IPS-18a (cell line): ENCODE measurements around the gene LYPD3.
A peak's percentile ranks its signal among the peaks of the same experiment; 100 is the strongest.

Experiments
- H3K27ac ChIP-seq: one replicate; pipeline ENCODE4 v1.5.1; 2013; ENCODE audit warnings: low read length
- H3K27me3 ChIP-seq: one replicate; pipeline ENCODE4 v1.6.1; 2013; ENCODE audit warnings: mild to moderate bottlenecking, low read length; ENCODE audit not compliant: control insufficient read depth, insufficient read depth
- H3K36me3 ChIP-seq: one replicate; pipeline ENCODE4 v1.6.1; 2013; ENCODE audit warnings: low read depth, low read length; ENCODE audit not compliant: control insufficient read depth
- H3K4me1 ChIP-seq: one replicate; pipeline ENCODE4 v1.6.1; 2013; ENCODE audit warnings: low read depth, low read length; ENCODE audit not compliant: control insufficient read depth
- H3K4me3 ChIP-seq: one replicate; pipeline ENCODE4 v1.5.1; 2013; ENCODE audit warnings: low read length
- H3K9ac ChIP-seq: one replicate; pipeline ENCODE4 v1.6.1; 2013; ENCODE audit warnings: mild to moderate bottlenecking, low read length, moderate library complexity
- H3K9me3 ChIP-seq: one replicate; pipeline ENCODE4 v1.6.1; 2013; ENCODE audit warnings: low read depth, low read length; ENCODE audit not compliant: control insufficient read depth

LYPD3 gene

DNA sequence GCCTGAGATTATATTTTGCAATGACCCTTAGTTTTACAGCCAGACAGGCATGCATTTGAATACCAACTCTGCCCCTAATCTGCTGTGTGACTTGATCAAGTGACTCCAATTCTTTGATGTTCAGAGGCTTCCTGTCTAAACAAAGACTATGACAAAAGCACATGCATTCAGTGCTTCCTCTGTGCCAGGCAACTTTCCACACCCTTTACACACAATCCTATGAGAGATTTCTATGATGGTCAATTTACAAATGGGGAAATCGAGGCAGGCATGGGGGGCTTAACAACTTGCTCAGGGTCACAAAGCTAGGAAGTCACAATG lies 3.7 kb upstream of the LYPD3 start:
- no peak overlapping the region for H3K9ac ChIP-seq
- H3K9me3 ChIP-seq = no peaks in the 10 kb centered on the region
- peaks cover 21% of the 10 kb centered on the region for H3K27me3 ChIP-seq
- peaks cover 4% of the 10 kb centered on the region for H3K4me1 ChIP-seq
- no peak overlapping the region for H3K4me3 ChIP-seq
- H3K27ac ChIP-seq = no peak overlapping the region
- no peaks in the 10 kb centered on the region for H3K36me3 ChIP-seq

DNA sequence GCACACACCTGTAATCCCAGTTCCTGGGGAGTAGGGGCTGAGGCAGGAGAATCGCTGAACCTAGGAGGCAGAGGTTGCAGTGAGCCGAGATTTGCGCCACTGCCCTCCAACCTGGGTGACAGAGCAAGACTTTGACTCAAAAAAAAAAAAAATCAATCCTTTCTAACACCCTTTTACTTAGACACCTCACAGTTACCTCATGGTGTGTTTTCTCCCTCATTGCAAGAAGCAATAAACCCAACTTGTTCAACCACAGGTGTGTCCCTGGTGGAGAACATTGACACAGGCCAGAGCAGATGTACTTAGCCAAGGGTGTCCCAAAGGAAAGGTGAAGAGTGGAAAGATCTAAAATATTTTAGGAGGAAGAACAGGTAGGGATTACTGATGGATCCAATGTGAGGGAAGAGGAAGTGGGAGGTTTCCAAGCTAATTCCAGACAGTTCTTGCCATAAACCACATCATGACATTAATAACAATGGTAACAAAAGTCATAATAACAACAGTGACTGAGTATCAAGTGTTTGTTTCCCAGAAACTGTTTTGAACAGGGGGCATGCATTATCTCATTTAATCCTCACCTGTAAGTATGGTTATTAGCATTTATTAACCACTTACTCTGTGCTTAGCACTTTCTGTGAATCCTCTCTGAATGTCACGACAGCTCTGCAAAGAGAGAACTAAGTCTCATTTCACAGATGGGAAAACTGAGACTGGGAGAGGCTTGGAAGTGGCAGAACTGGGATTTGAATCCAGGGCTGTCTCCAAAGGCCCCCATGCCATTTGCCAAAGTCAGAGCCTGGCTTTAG lies 3.1 kb upstream of the LYPD3 start:
- Histone ChIP-seq H3K36me3 (no peaks in the 10 kb centered on the region), H3K27ac (no peak overlapping the region), H3K27me3 (peaks cover 21% of the 10 kb centered on the region), H3K4me1 (peaks cover 4% of the 10 kb centered on the region), H3K9ac (no peak overlapping the region), H3K4me3 (no peak overlapping the region), H3K9me3 (no peaks in the 10 kb centered on the region)

DNA sequence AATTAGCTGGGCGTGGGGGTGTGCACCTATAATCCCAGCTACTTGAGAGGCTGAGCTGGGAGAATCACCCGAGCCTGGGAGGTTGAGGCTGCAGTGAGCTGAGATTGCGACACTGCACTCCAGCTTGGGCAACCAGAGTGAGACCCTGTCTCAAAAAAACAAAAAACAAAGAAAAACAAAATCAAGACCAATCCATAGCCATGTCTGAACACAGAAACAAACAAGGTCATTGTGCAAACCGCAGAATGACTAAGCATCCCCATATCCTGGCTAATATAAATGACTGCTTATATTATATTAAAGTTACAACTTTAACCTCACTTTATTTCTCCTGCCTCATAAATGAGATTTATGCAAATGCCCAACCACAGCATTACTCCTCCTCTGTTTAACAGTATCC lies 2.3 kb upstream of the LYPD3 start:
- no peaks in the 10 kb centered on the region for H3K36me3 ChIP-seq
- no peak overlapping the region for H3K27ac ChIP-seq
- no peak overlapping the region for H3K9ac ChIP-seq
- peaks cover 4% of the 10 kb centered on the region for H3K4me1 ChIP-seq
- no peaks in the 10 kb centered on the region for H3K9me3 ChIP-seq
- no peak overlapping the region for H3K4me3 ChIP-seq
- peaks cover 22% of the 10 kb centered on the region for H3K27me3 ChIP-seq

DNA sequence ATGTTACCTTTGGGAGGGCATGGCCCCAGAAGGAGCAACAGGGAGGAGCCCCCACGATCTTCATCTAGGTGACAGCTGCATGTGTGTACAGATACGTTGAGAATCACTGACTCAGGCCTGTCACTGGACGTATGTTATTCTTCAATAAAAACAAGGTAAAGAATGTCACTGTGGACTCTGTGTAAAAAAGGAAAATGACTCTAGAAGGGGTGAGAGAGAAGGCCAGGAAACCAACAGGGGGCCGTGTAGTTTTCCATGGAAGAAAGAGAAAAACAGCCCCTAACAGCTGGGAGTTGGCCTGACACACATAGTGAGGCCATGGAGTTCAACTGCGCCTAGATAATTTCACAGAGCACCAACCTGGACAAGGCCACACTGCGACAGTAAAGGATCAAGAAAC lies 1.9 kb upstream of the LYPD3 start:
- no peak overlapping the region for H3K27ac ChIP-seq

DNA sequence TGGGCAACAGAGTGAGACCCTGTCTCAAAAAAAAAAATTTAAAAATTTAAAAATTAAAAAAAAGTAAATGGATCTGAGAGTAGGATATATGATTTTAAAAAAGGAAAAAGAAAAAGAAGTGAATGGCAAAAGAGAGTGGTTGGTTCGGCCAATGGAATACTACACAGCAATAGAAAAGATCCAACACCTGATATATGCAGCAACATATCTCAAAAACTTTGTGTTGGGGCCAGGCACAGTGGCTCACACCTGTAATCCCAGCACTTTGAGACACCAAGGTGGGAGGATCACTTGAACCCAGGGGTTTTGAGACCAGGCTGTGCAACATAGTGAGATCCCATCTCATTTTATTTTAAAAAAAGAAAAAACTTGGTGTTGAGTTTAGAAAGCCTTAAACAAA lies 1.4 kb upstream of the LYPD3 start:
- Histone ChIP-seq H3K36me3 (no peaks in the 10 kb centered on the region), H3K4me1 (peaks cover 4% of the 10 kb centered on the region), H3K9me3 (no peaks in the 10 kb centered on the region), H3K9ac (no peak overlapping the region), H3K27me3 (peaks cover 31% of the 10 kb centered on the region), H3K27ac (no peak overlapping the region), H3K4me3 (no peak overlapping the region)

More for the DNA sequence above, 1.9 kb upstream of the LYPD3 start:
- H3K4me3 ChIP-seq = no peak overlapping the region
- H3K27me3 ChIP-seq = peaks cover 27% of the 10 kb centered on the region
- H3K4me1 ChIP-seq = peaks cover 4% of the 10 kb centered on the region
- no peak overlapping the region for H3K9ac ChIP-seq
- no peaks in the 10 kb centered on the region for H3K9me3 ChIP-seq
- no peaks in the 10 kb centered on the region for H3K36me3 ChIP-seq

DNA sequence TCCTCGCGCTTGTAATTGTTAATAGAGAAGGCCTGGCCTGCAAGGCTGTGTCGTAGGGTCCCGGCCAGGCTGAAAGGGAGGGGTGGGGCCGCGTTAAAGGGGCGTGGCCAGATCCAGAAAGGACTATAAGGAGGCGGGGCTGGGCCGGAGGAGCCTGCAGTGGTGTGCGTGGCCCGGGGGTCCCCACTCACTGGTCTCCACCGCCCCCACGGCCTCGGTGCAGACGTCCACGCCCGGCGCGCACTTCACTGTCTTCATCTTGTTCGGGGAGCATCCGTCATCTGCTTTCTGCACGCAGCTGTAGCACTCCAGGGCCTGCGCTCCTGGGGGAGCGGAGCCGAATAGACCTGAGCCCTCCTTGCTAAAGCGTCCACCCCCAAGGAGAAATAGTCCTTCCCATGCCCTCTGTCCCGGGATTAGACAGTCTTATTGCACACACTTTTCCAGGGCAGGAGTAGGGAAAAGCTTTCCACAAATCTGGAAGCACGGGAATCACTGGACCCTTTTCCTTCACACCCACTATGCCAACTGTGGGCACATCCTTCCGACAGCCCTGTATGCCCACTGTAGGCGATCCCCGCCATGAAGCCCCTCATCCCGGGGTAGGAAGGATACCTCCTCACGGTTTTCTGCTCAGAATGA lies 1.2 kb downstream of the LYPD3 start:
- peaks cover 4% of the 10 kb centered on the region for H3K4me1 ChIP-seq

DNA sequence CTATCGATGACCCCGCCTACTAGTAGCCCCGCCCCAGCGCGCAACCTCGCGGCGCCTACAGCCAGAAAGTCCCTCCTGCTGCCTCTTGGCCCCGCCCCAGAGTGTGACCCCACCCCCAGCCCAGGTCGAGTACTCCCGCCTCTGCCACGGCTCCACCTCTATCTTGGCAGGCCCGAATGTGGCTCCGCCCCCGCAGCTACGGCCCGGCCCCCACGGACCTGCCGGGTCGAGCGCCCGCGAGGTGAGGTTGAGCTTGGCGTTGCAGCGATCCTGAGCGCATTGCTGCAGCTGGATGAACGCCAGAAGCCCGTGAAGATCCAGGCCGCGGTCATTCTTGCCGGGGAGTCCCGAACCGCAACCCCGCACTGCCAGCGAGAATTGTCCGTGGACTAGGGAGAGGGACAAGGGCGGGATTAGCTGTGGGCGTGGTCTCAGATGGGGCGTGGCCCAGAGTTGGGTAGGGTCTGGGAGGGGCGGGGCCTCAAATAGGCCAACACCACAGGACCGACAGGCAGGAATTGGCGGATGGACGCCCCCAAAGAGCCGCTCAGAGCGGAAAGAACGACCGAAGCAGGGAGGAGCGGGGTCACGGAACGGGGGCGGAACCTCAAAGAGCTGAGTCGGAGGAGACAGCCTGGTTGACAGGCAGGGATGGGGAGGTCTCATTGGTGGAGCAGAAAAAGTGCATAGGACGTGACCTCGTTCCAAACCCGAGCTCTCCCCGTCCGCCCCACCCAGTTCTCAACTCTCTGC lies 1.9 kb downstream of the LYPD3 start:
- Histone ChIP-seq H3K36me3 (no peaks in the 10 kb centered on the region), H3K27me3 (peaks cover 35% of the 10 kb centered on the region), H3K4me3 (peak overlapping the region; percentile 83), H3K4me1 (peaks cover 4% of the 10 kb centered on the region), H3K27ac (no peak overlapping the region), H3K9ac (peak overlapping the region; percentile 23), H3K9me3 (no peaks in the 10 kb centered on the region)

More for the DNA sequence above, 1.2 kb downstream of the LYPD3 start:
- Histone ChIP-seq H3K27ac (no peak overlapping the region), H3K36me3 (no peaks in the 10 kb centered on the region), H3K4me3 (peak overlapping the region; percentile 83), H3K9ac (peak overlapping the region; percentile 23), H3K9me3 (no peaks in the 10 kb centered on the region), H3K27me3 (peaks cover 35% of the 10 kb centered on the region)

DNA sequence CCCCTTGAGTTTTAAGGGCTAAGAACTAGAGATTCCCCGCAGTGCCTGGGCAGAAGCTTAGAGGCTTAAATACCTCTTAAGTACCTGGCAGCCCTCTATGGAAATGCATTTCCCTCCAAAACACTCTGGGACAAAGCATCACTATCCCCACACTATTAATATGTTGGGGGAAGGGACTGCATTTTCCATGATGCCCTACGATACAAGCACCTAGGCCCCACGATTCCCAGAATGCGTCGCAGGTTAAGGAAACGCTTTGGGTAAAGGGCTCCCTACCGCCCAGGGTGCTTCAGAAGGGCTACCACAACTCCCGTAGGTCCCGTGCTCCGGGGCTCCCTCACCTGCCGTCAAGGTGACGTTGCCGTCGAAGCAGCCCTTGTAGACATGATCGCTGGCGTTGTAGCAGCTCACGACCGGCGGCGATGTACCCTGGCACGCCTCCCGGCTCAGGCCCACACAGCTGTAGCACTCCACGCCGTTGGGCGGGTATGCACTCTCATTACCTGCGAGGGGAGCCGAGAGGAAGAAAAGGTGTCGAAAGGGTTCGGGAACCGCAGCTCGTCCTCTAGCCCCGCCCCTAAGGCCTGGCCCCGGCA lies 2.5 kb downstream of the LYPD3 start:
- Histone ChIP-seq H3K9me3 (no peaks in the 10 kb centered on the region), H3K4me1 (peaks cover 4% of the 10 kb centered on the region), H3K36me3 (no peaks in the 10 kb centered on the region), H3K27ac (no peak overlapping the region), H3K9ac (peak overlapping the region; percentile 8), H3K4me3 (peak overlapping the region; percentile 83), H3K27me3 (peaks cover 35% of the 10 kb centered on the region)

DNA sequence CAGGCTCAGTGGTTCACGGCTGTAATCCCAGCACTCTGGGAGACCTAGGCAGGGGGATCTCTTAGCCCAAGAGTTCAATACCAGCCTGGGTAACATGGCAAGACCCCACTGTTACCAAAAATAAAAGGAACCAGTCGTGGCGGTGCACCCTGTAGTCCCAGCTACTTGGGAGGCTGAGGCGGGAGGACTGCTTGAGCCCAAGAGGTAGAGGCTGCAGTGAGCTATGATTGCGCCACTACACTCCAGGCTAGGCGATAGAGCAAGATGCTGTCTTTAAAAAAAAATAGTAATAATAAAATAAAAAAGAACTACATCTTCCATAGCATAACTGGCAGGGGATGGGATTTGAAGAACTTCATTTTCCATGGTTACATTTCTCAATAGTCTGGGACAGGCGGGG lies 3.0 kb downstream of the LYPD3 start:
- Histone ChIP-seq H3K4me3 (peak overlapping the region; percentile 83), H3K27ac (no peak overlapping the region), H3K4me1 (peaks cover 4% of the 10 kb centered on the region), H3K27me3 (peaks cover 35% of the 10 kb centered on the region), H3K36me3 (no peaks in the 10 kb centered on the region), H3K9me3 (no peaks in the 10 kb centered on the region), H3K9ac (no peak overlapping the region)

DNA sequence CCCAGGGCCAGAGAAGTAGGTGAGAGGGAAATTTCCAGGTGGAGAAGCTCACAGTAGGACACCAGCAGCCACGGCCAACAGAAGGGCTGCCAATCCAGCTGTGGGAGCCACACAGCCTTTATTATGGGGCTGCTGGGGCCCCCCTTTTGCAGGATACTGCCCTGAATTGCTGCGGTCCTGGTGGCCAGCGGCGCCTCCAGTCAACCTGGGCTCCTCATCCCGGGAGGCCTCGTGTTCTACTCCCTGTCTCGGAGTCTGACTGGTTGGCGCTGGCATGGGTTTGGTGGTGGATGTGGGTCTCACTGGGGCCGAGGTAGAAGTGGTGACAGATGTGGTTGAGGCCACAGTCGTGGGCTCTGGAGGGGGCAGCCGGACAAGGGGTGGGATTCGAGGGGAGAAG lies 4.1 kb downstream of the LYPD3 start:
- Histone ChIP-seq H3K36me3 (no peaks in the 10 kb centered on the region), H3K9me3 (no peaks in the 10 kb centered on the region), H3K27ac (no peak overlapping the region), H3K4me1 (peaks cover 4% of the 10 kb centered on the region), H3K27me3 (peaks cover 35% of the 10 kb centered on the region), H3K4me3 (no peak overlapping the region), H3K9ac (no peak overlapping the region)

DNA sequence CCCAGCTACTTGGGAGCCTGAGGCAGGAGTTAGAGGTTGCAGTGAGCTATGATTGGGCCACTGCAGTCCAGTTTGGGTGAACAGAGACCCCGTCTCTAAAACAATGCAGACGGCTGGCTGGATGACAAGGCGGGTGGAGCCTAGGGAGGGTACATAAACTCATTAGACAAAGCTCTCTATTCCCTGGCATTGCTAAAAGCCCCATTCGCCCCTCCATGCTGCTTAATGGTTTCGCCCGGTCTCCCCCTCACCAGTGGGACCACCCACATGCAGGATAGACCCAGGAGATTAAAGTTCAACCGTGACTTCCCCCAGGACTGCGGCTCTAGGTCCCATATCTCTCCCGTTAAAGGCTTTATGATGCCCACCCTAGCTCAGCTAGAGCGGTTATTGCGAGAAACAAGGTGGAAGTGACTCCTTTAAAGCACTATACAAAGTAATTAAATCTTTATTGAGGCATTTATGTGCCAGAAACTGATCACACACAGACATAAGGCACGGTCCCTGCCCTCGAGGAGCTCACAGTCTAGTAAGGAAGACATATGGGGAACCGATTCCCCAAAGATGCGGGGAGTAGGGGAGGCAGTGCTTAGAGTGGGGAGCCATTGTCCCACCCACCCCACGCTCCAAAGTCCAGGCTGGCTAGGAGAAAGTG lies 4.9 kb downstream of the LYPD3 start:
- Histone ChIP-seq H3K9ac (no peak overlapping the region), H3K4me1 (peaks cover 4% of the 10 kb centered on the region), H3K27me3 (peaks cover 27% of the 10 kb centered on the region)

More for the DNA sequence above, 4.9 kb downstream of the LYPD3 start:
- no peak overlapping the region for H3K27ac ChIP-seq
- no peaks in the 10 kb centered on the region for H3K36me3 ChIP-seq
- no peaks in the 10 kb centered on the region for H3K9me3 ChIP-seq
- no peak overlapping the region for H3K4me3 ChIP-seq
